ENCODE results near the gene ARHGAP24. TPM values are rescaled to one million over a fixed set of nuclear protein-coding genes. Genes with fewer than 3 reads are reported as not detected.

The ARHGAP24 gene
- total RNA-seq, 1 donor, result 67.6 TPM

DNA sequence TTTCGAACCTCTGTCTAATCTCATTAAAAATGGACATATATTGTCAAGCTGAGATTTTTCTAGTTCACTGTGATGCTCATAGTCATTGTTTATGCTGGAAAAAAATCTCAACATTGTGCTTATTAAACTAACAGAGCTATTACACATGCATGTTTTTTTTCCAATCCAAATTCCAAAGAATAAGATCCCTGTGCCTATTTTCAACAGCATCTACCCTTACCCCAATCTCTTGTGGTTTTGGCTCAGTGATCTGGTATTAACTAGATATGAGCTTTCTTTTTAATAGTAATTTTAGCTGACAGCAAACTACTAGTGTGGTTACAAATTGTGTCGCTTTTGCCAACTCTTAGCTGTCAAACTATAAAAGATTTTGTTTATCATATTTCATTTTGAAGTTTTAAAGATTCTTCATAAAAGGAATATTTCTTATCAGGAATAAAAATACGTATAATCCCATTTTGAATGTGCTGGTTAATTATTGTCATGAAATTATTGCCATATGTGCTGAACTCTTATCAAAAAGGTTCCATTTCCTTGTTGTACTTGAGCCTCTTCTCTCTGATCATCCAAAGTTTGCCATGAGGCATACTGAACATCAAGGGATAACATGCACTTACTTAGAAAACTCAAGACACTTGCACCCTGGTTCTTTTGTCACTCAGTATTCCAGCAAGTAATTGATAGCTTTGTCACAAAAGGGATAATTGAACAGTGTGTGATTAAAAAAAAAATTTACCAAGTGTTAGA lies 241.2 kb downstream of the ARHGAP24 start:
- TF ChIP-seq, protein P1, sequence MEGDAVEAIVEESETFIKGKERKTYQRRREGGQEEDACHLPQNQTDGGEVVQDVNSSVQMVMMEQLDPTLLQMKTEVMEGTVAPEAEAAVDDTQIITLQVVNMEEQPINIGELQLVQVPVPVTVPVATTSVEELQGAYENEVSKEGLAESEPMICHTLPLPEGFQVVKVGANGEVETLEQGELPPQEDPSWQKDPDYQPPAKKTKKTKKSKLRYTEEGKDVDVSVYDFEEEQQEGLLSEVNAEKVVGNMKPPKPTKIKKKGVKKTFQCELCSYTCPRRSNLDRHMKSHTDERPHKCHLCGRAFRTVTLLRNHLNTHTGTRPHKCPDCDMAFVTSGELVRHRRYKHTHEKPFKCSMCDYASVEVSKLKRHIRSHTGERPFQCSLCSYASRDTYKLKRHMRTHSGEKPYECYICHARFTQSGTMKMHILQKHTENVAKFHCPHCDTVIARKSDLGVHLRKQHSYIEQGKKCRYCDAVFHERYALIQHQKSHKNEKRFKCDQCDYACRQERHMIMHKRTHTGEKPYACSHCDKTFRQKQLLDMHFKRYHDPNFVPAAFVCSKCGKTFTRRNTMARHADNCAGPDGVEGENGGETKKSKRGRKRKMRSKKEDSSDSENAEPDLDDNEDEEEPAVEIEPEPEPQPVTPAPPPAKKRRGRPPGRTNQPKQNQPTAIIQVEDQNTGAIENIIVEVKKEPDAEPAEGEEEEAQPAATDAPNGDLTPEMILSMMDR (IDR thresholded peaks at IDR 0.05; ENCODE audit: insufficient read depth, low read length), result no peak
- peak; percentile 86 for DNase-seq (ENCODE audit: low read depth)
- H3K4me3 ChIP-seq (ENCODE audit: low read depth, low read length), result no peak overlapping the region

DNA sequence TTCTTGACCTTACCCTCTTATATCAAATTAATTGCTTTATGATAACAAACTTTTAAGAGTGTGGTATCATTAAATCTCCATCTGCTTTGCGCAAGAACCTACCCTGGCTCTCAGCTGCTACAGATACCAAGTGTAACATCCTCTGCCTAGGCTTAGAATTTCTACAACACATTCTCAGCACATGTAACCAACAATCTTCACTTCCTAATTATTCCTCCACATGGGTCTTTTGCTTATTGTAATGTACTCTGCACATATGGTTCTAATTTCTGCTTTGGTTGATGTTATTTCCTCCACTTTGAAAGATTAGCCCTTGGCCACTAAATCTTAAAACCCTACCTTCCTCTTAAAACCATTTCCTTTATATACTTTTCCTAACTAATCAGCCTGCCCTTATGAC lies 242.4 kb downstream of the ARHGAP24 start:
- DNase-seq (ENCODE audit: low read depth), result peak; percentile 58
- TF ChIP-seq, protein P1 (IDR thresholded peaks at IDR 0.05; ENCODE audit: insufficient read depth, low read length), result no peak
- H3K4me3 ChIP-seq (ENCODE audit: low read depth, low read length), result no peak overlapping the region

DNA sequence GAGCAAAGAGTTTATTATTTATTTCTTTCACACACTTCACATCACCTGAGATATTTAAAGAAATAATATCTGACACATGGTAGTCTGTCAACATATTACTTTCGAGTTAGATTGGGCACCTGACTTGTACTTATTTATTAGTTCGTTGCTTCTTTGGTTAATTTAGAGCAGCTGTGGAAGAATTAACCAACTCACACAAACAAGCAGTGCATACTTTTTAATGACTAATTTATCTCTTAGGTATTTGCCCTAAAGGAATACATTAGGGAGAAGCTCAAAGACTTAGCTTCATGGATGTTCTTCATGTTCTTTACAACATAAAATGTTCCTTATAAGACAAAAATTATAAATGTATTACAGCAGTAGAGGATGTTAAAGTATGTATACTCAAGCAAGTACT lies 242.9 kb downstream of the ARHGAP24 start:
- TF ChIP-seq, protein P1 (IDR thresholded peaks at IDR 0.05; ENCODE audit: insufficient read depth, low read length), result no peak
- no peak for DNase-seq (ENCODE audit: low read depth)
- H3K4me3 ChIP-seq (ENCODE audit: low read depth, low read length), result no peak overlapping the region

DNA sequence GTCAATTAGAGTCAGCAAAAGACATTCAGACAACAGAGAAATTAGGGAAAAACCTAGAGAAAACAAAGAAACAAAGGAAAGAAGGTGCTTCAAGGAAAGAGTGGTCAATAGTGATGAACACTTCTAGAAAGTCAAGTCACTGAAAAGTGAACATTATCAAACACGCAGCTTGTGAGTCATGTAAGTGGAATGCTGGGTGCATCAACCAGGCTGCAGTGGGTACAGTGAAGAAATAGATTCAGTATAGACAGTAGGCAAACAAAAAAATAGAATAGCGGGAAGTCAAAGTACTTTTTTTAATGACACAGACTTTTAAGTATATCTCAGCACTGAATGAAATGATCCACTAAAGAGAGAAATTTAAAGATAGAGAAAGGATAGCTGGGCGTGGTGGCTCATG lies 245.8 kb downstream of the ARHGAP24 start:
- H3K4me3 ChIP-seq (ENCODE audit: low read depth, low read length), result no peak overlapping the region
- TF ChIP-seq, protein P1 (IDR thresholded peaks at IDR 0.05; ENCODE audit: insufficient read depth, low read length), result no peak
- DNase-seq (ENCODE audit: low read depth), result peak; percentile 45

DNA sequence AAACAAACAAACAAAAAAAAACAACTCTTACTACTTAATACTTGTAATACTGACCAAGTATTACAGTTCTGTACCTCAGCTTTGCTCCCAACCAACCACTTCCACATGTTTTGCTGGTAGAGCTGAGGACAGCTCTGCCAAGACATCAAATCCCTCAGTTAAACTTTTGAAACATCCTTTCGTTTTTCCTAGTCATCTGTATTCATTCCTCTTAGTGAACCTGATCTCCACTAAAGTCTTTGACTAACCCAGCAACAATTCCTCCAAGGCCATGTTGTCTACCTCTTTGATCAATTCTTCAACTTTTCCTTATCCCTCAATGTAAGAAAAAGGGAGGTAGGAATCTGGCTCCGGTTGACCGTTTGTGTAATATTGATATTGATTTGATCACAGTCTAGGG lies 247.5 kb downstream of the ARHGAP24 start:
- TF ChIP-seq, protein P1 (IDR thresholded peaks at IDR 0.05; ENCODE audit: insufficient read depth, low read length), result no peak
- DNase-seq (ENCODE audit: low read depth), result no peak
- no peak overlapping the region for H3K4me3 ChIP-seq (ENCODE audit: low read depth, low read length)

DNA sequence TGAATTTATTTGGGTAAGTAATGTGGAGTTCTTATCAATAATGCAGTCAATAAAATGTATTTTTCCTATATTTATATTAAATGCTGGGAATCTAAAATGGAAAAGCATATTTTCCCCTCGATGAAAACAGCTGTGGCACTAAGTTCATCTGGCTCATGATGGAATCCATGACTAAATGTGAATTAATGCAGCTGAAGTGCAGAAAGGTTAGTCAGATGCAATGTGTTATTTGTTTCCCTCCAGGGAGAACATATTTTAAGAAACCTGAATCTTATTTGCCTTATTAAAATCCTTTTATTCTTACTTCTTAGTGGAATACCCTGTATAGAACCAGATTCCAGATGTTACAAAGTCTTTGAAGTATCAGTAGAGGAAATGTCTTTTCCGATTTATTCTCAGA lies 247.9 kb downstream of the ARHGAP24 start:
- TF ChIP-seq, protein P1 (IDR thresholded peaks at IDR 0.05; ENCODE audit: insufficient read depth, low read length), result no peak
- no peak for DNase-seq (ENCODE audit: low read depth)
- no peak overlapping the region for H3K4me3 ChIP-seq (ENCODE audit: low read depth, low read length)

All from fibroblast of the aortic adventitia (primary cell).